Esophagus squamous epithelium (tissue), 5 donors: Measurements from ENCODE around the gene THUMPD3. TPM values are rescaled to one million over a fixed set of nuclear protein-coding genes. Genes with fewer than 3 reads are reported as not detected.

Experiments used
- DNase-seq: peaks from one replicate; lab custom pipeline; 2025; lab: John Stamatoyannopoulos, UW
- H3K27ac ChIP-seq, 4 donors: fragments of 200-600 bp; sonication (generic); one replicate each; pipeline ENCODE4 v1.5.1; 2016 to 2019; ENCODE audit warnings: mild to moderate bottlenecking in 1 of 4
- H3K27me3 ChIP-seq, 4 donors: fragments of 200-600 bp; sonication (generic); 1 replicate in 3 of 4; 2 replicates in 1 of 4; pipeline versions ENCODE4 v1.5.1 to v1.6.0; 2017 to 2021; ENCODE audit warnings: antibody characterized with exemption in 1 of 4
- H3K36me3 ChIP-seq, 3 donors: fragments of 200-600 bp; sonication (generic); one replicate each; pipeline ENCODE4 v1.5.1; 2016 to 2019
- H3K4me1 ChIP-seq, 3 donors: fragments of 200-600 bp; sonication (generic); one replicate each; pipeline ENCODE4 v1.5.1; 2017 to 2019
- H3K4me3 ChIP-seq, 4 donors: fragments of 200-600 bp; sonication (generic); 1 replicate in 3 of 4; 2 replicates in 1 of 4; pipeline ENCODE4 v1.5.1; 2016 to 2019; ENCODE audit warnings: mild to moderate bottlenecking in 2 of 4, moderate library complexity in 1 of 4
- H3K9me3 ChIP-seq, 3 donors: fragments of 200-600 bp; sonication (generic); one replicate each; pipeline ENCODE4 v1.5.1; 2016 to 2019
- CTCF ChIP-seq, 6 experiments: fragments of 450-650 bp in 4 of 6; fragments of 200-600 bp in 2 of 6; sonication (generic) in 2 of 6; IDR thresholded peaks; one replicate each; pipeline ENCODE4 v1.5.1; 2016 to 2019; ENCODE audit warnings: antibody characterized with exemption in 6 of 6, mild to moderate bottlenecking in 4 of 6, moderate library complexity in 4 of 6
- POLR2A ChIP-seq, 4 donors: fragments of 450-650 bp; IDR thresholded peaks; one replicate each; pipeline ENCODE4 v1.6.1; 2017; ENCODE audit warnings: antibody characterized with exemption in 4 of 4, mild to moderate bottlenecking in 4 of 4, moderate library complexity in 3 of 4
- WGBS, 2 donors: methylation state at CpG; one replicate each; pipeline ENCODE4 v1.1.5; 2018; 5-methylcytosine and 5-hydroxymethylcytosine counted together
- intact Hi-C: fragments of 100-400 bp; cut with DNase I; formaldehyde crosslinking; loops from one replicate; pipeline ENCODE4 v1.15.0; 2022
- total RNA-seq, 4 donors: library from RNA; depleted of rRNA; stranded (reverse); fragments of >200 nt; gene quantifications; one replicate each; pipeline ENCODE4 v1.1.0, GENCODE V29; 2016
- donor health status: DM: yes; HTN: yes; CAD: no.

The THUMPD3 gene
- total RNA-seq, 4 donors from 2014 or later, result 18.9 to 32.8 (median 31.1) TPM

GRCh38 chr3:9396632-9397331 is 33.9 kb downstream of the THUMPD3 start:
- WGBS, 2 donors, result 0 to 1% methylated on average over 14 to 26 of the region's 71 CpGs
- peak; percentile 99 for DNase-seq
- Histone ChIP-seq H3K36me3 (peaks cover 0 to 20% (median 0%) of the 10 kb centered on the region in 3 donors), H3K4me1 (peaks cover 36 to 77% (median 54%) of the 10 kb centered on the region in 3 donors), H3K9me3 (no peaks in the 10 kb centered on the region), H3K4me3 (peak overlapping the region; percentile 62 to 97 (median 86)), H3K27ac (peak overlapping the region; percentile 96 to 100 (median 100)), H3K27me3 (no peaks in the 10 kb centered on the region)
- intact Hi-C loops, result no loop called here
- TF ChIP-seq CTCF (IDR thresholded peaks at IDR 0.05) (no peak), POLR2A (IDR thresholded peaks at IDR 0.05) (peak in 3 of 4 donors; percentile 10 to 17 (median 12))

- Histone ChIP-seq H3K27me3 (no peaks in the 10 kb centered on the region), H3K27ac (peak within 1 kb of the TSS; percentile 96 to 100 (median 100)), H3K4me1 (peaks cover 43 to 77% (median 55%) of the 10 kb centered on the region in 3 donors), H3K4me3 (peak within 1 kb of the TSS; percentile 62 to 97 (median 86)), H3K36me3 (peaks cover 0 to 20% (median 0%) of the 10 kb centered on the region in 3 donors), H3K9me3 (no peaks in the 10 kb centered on the region)
- peak; percentile 94 for DNase-seq
- TF ChIP-seq POLR2A (IDR thresholded peaks at IDR 0.05) (peak in 3 of 4 donors; percentile 90 to 95 (median 91)), CTCF (IDR thresholded peaks at IDR 0.05) (peak in 1 of 6 experiments; percentile 12)
- intact Hi-C loops, result no loop called here
- 10% methylated on average over 2 of the region's 63 CpGs; no CpG with 5 or more reads in 1 of the 2 donors for WGBS, 2 donors
Observed at GRCh38 chr3:9397332-9397905, 34.6 kb downstream of the THUMPD3 start, which contains the start of gene SETD5. Gene SETD5, plus strand, starts transcription at chr3:9397615. Its CDS starts 31,324 bp downstream, at chr3:9428939.

GRCh38 chr3:9397906-9398699 is 35.2 kb downstream of the THUMPD3 start:
- peak overlapping the region; percentile 96 to 100 (median 100) for H3K27ac ChIP-seq
- intact Hi-C loops, result no loop called here
- no peaks in the 10 kb centered on the region for H3K9me3 ChIP-seq
- WGBS, 2 donors, result 0% methylated on average over 21 to 34 of the region's 47 CpGs
- no peak for DNase-seq
- H3K4me3 ChIP-seq, result peak overlapping the region; percentile 62 to 97 (median 86)
- peaks cover 0 to 18% (median 0%) of the 10 kb centered on the region in 3 donors for H3K36me3 ChIP-seq
- TF ChIP-seq POLR2A (IDR thresholded peaks at IDR 0.05) (peak in 1 of 4 donors; percentile 10), CTCF (IDR thresholded peaks at IDR 0.05) (no peak)
- H3K27me3 ChIP-seq, result no peaks in the 10 kb centered on the region
- peaks cover 49 to 77% (median 55%) of the 10 kb centered on the region in 3 donors for H3K4me1 ChIP-seq

GRCh38 chr3:9398700-9399336 is 36.0 kb downstream of the THUMPD3 start:
- Histone ChIP-seq H3K27me3 (no peaks in the 10 kb centered on the region), H3K27ac (peak overlapping the region; percentile 96 to 100 (median 100)), H3K4me1 (peaks cover 51 to 77% (median 55%) of the 10 kb centered on the region in 3 donors), H3K4me3 (peak overlapping the region; percentile 62 to 97 (median 86)), H3K36me3 (peaks cover 0 to 11% (median 0%) of the 10 kb centered on the region in 3 donors), H3K9me3 (no peaks in the 10 kb centered on the region)
- no peak for DNase-seq
- WGBS, 2 donors, result 0 to 1% methylated on average over 7 of the region's 7 CpGs
- TF ChIP-seq POLR2A (IDR thresholded peaks at IDR 0.05) (no peak), CTCF (IDR thresholded peaks at IDR 0.05) (no peak)
- intact Hi-C loops, result no loop called here
